ENCODE measurements around the gene ZNF672.

- TF ChIP-seq CTCF (conservative IDR thresholded peaks at IDR 0.05; ENCODE audit: low read length) (no peak), EZH2phosphoT487 (IDR thresholded peaks at IDR 0.05; ENCODE audit: borderline replicate concordance) (no peak)
These were observed 47.0 kb upstream of the ZNF672 start for GRCh38 chr1:248791010-248791409.
